GM19351 (cell line): ENCODE data around the gene SLPI.

ENCODE experiments used
- ATAC-seq: cut with Tn5 transposase; IDR thresholded peaks from one replicate; pipeline ENCODE4 v1.9.1; 2021; ENCODE audit warnings: mild to moderate bottlenecking, moderate library complexity; ENCODE audit not compliant: unreplicated experiment

The SLPI gene, protein sequence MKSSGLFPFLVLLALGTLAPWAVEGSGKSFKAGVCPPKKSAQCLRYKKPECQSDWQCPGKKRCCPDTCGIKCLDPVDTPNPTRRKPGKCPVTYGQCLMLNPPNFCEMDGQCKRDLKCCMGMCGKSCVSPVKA

GRCh38 chr20:45254383-45255262 lies at the start of gene SLPI:
TSS of gene SLPI (minus strand) at chr20:45254564. CDS start at chr20:45254543, 21 bp downstream.
- no peak for ATAC-seq

DNA sequence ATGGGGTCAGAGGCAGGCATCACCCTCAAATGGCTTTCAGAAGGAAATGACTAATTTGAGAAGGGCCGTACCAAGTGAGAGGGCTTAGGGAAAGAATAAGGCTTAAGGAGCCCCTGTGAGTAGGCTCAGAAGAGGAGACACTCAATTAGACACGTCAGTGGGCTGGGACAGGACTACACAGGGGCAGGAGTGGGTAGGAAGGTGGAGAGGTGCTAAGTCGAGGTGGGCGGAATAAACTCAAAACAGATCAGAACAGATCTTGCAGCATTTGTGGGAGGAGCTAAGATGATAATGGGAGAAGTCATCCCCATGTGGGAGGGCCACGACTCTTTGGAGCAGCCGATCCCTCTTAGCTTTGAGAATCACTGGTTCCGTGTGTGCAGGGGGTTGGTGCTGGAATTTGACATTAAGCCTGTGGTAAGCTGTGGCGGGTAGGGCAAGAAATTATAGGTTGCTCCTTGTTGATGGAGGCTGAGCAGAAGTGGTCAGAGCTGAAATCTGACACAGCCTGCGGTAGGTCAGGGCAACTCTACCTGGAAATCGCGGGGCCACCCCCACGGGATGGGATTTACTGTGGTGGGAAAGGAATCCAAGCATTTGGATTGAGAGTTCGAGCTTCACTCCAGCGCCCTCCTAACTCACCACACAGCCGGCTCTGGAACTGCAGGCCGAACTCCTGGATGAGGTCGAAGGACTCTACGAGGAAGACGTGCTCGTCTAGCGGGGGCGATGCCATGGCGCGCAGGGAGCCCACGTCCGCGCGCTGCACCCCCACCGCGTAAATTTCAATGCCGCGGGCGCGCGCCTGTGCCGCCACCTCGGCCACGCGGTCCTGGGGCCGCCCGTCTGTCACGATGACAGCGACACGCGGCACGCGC lies 49.5 kb upstream of the SLPI start:
- ATAC-seq: no peak

- ATAC-seq: no peak
Measured at GRCh38 chr20:45301824-45302271, 47.5 kb upstream of the SLPI start.

- peak; percentile 77 for ATAC-seq
Measured at GRCh38 chr20:45300961-45301360, 46.6 kb upstream of the SLPI start.

DNA sequence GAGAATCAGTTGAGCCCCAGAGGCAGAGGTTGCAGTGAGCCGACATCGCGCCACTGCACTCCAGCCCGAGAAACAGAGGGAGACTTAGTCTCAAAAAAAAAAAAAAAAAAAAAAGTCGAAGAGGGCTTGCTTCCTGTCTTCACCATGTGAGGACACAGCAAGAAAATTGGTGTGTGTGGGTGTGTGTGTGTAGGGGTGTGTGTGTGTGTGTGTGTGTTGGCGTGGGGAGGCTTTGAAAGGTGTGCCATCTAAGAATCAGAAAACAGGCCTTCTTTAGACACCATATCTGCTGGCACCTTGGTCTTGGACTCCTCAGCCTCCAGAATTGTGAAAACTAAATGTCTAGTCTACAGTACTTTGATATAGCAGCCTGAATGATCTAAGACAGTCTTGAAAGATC lies 45.4 kb upstream of the SLPI start:
- no peak for ATAC-seq

- no peak for ATAC-seq
Measured at GRCh38 chr20:45297786-45298497, 43.6 kb upstream of the SLPI start.

DNA sequence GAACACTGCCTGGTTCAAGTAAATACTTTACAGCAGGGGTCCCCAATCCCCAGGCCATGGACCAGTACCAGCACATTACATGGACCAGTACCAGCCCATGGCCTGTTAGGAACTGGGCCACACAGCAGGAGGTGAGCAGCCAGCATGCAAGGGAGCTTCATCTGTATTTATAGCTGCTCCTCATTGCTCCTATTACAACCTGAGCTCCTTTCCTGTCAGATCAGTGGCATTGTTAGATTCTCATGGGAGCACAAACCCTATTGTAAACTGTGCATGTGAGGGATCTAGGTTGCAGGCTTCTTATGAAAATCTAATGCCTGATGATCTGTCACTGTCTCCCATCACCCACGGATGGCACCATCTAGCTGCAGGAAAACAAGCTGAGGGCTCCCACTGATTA lies 40.3 kb upstream of the SLPI start:
- ATAC-seq: no peak

DNA sequence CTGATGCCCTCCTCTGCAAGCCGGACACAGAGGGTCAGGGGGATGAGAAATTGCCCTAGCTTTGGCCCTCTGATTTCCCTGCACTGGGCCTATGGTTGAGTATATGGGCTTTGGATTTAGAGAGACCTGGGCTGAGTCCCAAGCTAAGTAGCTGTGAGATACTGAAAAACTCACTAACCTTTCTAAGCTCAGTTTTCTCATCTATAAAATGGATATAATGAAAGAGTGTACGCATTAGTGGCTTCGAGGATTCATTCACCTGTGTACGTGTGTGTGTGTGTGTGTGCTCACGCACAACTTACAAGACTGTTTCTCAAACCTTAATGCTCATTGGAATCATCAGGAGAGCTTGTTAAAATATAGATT lies 39.6 kb upstream of the SLPI start:
- ATAC-seq: no peak

DNA sequence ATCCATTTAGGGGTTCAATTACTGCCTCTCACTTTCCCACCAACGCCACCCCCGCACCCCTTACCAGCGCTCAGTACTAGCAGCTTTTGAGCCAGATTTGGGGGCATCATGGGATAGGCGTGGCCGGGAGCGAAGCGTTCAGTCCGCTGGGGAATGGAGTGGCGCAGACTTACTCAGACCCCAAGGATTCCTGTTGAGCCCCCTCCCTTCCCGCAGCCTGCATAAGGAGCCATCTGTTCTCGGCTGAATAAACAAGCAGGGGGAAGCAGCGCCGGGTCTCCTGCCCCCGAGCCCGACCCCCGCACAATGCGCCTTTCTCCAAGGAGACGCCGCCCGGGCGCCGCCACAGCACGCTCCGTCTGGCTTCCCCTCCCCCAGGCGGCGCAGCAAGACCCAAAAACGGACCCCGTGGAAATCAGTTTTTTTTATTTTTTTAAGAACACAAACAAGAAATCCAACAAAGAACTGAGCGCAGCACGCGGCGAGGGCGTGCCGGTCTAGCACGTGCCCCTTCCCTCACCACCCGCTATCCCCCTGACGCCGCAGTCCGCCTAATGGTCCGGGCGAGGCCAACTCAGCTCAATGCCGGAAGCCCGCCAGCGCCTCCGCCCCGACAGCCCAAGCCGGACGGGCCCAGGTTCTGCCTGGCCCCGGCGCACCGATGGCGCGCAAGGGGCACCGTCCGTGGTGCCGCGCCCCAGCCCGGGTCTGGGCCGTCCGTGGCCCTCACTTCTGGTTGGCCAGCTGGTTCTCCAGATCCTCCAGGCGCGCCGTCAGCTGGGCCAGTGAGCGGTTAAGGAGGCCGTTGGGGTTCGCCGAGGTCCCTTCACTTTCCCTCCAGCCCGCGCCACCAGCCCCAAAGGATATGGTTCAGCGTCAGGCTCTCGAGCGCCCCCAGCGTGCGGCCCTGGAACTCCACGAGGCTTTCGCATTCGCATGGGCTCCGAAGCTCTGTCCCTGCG lies 39.0 kb upstream of the SLPI start:
- peak; percentile 76 for ATAC-seq

- ATAC-seq: no peak
Measured at GRCh38 chr20:45292343-45292742, 38.0 kb upstream of the SLPI start.

- no peak for ATAC-seq
Measured at GRCh38 chr20:45291526-45291925, 37.2 kb upstream of the SLPI start.

GRCh38 chr20:45290677-45291355 lies 36.5 kb upstream of the SLPI start:
- ATAC-seq: no peak

GRCh38 chr20:45289942-45290676 lies 35.7 kb upstream of the SLPI start:
- ATAC-seq: no peak

GRCh38 chr20:45288860-45289259 lies 34.5 kb upstream of the SLPI start:
- no peak for ATAC-seq

DNA sequence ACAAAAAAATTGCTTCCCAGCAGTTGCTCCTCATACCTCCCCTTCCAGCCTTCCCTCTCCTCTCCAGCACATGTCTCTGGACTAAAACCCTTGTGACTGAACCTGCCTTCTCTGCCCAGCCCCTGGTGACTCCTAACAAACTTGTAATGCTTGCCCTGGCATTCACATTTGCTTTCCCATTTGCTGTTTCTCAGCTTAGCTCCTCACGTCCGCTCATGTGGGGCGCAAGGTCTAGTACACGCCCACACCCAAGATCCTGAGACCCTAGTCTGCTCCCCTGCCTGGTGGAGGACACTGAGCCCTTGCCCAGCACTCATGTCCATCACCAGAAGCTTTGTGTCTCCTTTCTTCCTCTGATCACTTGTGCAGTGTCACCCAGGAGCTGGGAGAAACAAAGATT lies 34.0 kb upstream of the SLPI start:
- ATAC-seq: no peak

GRCh38 chr20:45283551-45284057 lies 29.2 kb upstream of the SLPI start:
- ATAC-seq: no peak

- no peak for ATAC-seq
Measured at GRCh38 chr20:45282700-45283550, 28.6 kb upstream of the SLPI start.
